Epithelial cell of esophagus (primary cell): ENCODE data around the gene B3GALNT1.
A peak's percentile ranks its signal among the peaks of the same experiment; 100 is the strongest.

Source experiments
- DNase-seq: peaks from one replicate; pipeline ENCODE4 v3.0.0; 2010; ENCODE audit warnings: low read depth
- H3K4me3 ChIP-seq: 2 replicates; pipeline ENCODE4 v1.5.1; 2011; ENCODE audit warnings: mild to moderate bottlenecking, low read length, control low read depth
- TF ChIP-seq, protein P1 (sequence below): IDR thresholded peaks from 2 replicates; pipeline ENCODE4 v1.5.1; 2011; ENCODE audit warnings: low read depth, mild to moderate bottlenecking, low read length, control low read depth, inconsistent platforms; ENCODE audit not compliant: insufficient read depth; ENCODE audit errors: missing control alignments

B3GALNT1 gene

GRCh38 chr3:161139686-161140085 lies 34.5 kb upstream of the B3GALNT1 start:
- DNase-seq: peak; percentile 53
- TF ChIP-seq, protein P1, sequence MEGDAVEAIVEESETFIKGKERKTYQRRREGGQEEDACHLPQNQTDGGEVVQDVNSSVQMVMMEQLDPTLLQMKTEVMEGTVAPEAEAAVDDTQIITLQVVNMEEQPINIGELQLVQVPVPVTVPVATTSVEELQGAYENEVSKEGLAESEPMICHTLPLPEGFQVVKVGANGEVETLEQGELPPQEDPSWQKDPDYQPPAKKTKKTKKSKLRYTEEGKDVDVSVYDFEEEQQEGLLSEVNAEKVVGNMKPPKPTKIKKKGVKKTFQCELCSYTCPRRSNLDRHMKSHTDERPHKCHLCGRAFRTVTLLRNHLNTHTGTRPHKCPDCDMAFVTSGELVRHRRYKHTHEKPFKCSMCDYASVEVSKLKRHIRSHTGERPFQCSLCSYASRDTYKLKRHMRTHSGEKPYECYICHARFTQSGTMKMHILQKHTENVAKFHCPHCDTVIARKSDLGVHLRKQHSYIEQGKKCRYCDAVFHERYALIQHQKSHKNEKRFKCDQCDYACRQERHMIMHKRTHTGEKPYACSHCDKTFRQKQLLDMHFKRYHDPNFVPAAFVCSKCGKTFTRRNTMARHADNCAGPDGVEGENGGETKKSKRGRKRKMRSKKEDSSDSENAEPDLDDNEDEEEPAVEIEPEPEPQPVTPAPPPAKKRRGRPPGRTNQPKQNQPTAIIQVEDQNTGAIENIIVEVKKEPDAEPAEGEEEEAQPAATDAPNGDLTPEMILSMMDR: no peak

DNA sequence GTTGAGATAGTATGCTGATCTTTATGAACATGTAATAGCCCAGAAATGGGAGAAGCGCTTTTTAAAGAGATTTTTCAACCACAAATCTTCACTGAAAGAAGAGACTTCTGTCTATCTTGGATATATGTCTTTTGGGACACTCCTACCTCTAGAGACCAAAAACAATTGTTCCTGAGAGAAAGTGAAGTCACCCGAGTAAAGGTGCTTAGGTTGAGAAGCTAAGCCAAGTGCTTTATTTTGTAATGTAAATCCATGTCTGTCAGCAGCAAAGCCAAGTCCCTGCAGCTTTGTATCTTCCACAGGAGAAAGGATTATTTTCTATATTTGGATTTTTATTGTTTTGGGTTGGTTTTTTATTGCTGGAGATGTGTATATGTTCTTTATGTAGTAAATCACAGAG lies 32.1 kb upstream of the B3GALNT1 start:
- H3K4me3 ChIP-seq: no peak overlapping the region
- TF ChIP-seq, protein P1: no peak
- no peak for DNase-seq

More at GRCh38 chr3:161139686-161140085, 34.5 kb upstream of the B3GALNT1 start:
- H3K4me3 ChIP-seq: no peak overlapping the region

DNA sequence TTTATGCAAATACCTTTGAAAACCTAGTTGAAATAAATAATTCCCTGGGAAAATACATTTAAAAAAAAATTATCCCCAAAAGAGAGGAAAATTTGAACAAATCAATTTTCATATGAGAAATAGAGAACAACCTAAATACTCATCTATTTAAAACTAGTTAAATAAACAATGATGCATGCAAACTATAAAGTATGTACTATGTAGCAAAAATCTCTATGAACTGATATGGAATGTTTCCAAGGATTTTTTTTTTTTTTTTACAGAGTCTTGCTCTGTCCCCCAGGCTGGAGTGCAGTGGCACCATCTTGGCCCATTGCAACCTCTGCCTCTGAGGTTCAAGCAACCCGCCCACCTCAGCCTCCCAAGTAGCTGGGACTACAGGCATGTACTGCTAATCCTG lies 27.2 kb upstream of the B3GALNT1 start:
- TF ChIP-seq, protein P1: no peak
- no peak for DNase-seq
- H3K4me3 ChIP-seq: no peak overlapping the region

DNA sequence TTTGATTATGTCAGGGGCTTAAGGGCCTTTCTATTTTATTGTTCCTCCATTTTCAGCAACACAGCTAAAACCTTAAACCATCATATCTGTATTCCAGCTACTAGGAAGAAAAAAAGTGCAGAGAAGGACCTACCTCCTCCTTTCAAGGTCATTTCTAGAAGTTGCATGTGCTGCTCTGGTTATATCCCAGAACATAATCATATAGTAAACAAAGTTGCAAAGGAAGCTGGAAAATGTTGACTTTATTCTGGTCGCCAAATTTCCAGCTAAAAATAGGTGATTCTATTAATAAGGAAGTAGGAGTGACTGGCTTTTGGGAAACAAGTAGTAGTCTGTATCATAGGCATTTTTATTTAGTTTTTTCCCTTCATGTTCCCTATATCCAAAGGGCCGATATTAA lies 21.3 kb upstream of the B3GALNT1 start:
- H3K4me3 ChIP-seq: no peak overlapping the region
- TF ChIP-seq, protein P1: no peak
- no peak for DNase-seq

DNA sequence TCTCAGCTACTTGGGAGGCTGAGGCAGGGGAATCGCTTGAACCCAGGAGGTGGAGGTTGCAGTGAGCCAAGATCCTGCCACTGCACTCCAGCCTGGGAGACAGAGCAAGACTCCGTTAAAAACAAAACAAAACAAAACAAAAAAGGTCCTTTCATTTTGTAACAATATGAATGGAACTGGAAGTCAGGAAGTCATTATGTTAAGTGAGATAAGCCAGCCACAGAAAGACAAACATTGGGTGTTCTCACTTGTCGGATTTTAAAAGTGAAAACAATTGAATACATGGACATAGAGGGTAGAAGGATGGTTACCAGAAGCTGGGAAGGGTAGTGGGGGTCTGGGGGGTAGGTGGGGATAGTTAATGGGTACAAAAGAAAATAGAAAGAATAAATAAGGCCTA lies 12.5 kb upstream of the B3GALNT1 start:
- no peak for DNase-seq
- TF ChIP-seq, protein P1: no peak
- no peak overlapping the region for H3K4me3 ChIP-seq

- H3K4me3 ChIP-seq: no peak overlapping the region
- TF ChIP-seq, protein P1: no peak
- peak; percentile 54 for DNase-seq
Measured at GRCh38 chr3:161108840-161109239, 3.7 kb upstream of the B3GALNT1 start.

GRCh38 chr3:161107311-161107710 lies 2.2 kb upstream of the B3GALNT1 start:
- no peak overlapping the region for H3K4me3 ChIP-seq
- peak; percentile 66 for DNase-seq
- TF ChIP-seq, protein P1: no peak
